ENCODE measurements around the gene TTLL10.
"Not testable (repeated sequence)": the region's sequence is repeated elsewhere in the genome, so short reads cannot be mapped to it uniquely, and the experiment has no call there.

TTLL10 gene

DNA sequence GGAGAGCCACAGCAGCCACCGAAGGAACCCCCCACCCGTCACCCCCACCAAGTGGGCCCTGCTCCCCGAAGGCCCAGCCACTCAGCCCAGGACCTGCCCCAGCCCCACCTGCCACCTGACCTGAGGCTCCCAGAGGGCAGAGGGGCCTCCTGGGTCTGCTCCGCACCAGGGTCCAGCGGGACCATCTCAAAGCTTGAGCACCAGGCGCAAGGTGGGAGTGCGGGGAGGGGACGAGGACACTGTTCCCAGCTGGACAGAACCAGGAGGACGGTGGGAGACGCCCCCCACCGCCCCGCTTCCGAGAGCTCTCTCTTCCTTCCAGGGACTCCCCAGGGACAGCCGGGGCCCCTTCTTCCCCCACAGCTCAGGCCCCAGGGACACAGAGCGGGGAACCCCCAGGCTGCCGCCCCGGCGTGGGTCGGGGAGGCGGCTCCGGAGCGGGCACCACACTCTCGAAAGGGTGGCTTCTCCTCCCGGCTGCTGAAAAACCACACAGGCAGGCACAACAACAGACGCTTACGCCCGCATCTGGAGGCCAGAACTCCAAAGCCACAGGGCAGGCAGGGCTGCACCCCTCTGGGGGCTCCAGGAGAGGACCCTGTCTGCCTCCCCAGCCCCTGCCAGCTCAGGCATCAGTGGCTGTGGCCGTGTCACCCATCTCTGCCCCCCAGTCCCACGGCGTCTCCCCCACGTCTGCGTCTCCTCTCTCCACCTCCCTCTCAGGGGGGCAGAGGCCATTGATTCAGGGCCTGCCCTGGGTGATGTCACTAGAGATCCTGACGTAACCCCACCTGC lies 1.9 kb upstream of the TTLL10 start:
- DNase-seq: no peak

DNA sequence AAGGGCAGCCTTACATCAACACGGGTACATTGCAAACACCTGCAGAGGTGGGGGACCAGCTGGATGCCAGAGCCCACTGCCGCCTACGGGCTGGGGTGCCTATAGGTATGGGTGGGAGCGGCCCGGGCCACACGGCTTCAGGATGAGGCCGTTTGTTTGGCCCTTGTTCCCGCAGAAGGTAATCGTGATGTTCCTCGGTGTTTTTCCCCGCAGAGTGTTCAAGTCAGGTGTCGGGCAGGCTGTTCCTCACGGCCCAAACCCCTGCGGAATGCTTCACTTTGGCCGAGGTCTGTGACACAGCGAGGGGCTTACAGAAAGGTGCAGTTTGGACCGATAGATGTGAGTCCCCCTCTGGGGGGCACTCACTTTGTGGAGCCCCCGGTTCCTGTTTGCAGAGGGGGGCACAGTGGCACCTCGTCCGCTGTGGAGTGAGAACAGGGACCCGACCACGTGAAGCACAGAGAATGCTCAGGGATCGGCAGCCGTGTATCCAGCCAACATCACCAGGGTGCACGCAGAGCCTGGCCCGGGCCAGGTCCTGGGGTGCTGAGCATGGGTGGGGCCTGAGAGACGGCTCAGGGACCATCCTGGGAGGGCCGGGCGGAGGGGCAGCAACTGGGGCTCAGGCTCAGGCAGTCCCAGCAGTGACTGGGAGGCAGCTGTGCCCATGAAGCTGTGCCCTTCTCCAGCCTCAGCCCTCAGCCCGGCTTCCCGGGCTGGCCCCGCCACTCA lies 453 bp upstream of the TTLL10 start:
- DNase-seq: no peak

DNA sequence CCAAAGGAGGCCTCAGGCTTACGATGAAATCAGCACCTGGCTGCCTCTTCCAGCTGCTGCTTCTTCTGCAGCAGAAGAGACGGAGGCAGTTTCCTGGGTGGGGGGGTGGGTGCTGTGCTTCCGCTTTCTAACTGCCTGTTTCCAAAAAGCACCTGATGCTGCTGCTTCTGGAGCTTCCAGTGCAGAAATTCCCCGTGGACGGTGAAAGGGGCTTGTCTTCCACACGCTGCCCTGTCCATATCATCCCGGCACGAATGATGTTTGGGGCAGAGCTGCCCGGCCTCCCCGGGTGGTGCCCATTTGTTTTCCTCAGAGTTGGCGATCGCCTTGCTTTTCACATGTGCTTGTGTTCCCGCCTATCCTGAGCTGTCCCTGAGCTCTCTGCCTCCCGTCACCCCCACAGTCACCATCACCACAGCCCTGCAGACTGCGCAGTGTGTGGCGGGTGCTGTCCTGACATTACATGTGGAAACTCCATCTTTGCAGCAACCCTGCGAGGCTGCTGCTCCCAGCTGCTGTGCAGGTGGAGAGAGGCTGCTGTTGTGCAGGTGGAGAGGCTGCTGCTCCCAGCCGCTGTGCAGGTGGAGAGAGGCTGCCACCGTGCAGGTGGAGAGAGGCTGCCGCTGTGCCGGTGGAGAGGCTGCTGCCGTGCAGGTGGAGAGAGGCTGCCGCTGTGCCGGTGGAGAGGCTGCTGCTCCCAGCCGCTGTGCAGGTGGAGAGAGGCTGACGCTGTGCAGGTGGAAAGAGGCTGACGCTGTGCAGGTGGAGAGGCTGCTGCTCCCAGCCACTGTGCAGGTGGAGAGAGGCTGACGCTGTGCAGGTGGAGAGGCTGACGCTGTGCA lies 1.8 kb downstream of the TTLL10 start:
- DNase-seq: no peak

DNA sequence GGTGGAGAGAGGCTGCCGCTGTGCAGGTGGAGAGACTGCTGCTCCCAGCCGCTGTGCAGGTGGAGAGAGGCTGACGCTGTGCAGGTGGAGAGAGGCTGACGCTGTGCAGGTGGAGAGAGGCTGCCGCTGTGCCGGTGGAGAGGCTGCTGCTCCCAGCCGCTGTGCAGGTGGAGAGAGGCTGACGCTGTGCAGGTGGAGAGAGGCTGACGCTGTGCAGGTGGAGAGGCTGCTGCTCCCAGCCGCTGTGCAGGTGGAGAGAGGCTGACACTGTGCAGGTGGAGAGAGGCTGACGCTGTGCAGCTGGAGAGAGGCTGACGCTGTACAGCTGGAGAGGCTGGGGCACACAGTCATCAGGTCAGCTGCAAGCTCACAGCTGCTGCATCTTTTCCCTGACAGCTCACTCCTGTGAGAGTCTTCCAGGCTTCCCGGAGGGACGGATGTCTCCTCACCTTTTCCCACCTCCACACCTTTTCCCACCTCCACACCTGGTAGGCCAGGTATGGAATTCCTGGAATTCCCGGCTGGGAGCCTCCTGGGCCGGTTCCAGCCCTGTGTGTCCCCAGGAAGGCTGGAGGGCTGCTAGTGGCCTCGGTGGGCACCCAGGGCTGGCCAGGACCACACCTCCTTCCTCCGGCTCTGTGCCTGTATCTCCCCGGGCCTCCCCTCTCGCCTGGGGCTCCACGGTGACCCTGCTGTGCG lies 2.5 kb downstream of the TTLL10 start:
- DNase-seq: not testable (repeated sequence)

- no peak for DNase-seq
These were observed 3.3 kb downstream of the TTLL10 start for GRCh38 chr1:1176931-1177330.

DNA sequence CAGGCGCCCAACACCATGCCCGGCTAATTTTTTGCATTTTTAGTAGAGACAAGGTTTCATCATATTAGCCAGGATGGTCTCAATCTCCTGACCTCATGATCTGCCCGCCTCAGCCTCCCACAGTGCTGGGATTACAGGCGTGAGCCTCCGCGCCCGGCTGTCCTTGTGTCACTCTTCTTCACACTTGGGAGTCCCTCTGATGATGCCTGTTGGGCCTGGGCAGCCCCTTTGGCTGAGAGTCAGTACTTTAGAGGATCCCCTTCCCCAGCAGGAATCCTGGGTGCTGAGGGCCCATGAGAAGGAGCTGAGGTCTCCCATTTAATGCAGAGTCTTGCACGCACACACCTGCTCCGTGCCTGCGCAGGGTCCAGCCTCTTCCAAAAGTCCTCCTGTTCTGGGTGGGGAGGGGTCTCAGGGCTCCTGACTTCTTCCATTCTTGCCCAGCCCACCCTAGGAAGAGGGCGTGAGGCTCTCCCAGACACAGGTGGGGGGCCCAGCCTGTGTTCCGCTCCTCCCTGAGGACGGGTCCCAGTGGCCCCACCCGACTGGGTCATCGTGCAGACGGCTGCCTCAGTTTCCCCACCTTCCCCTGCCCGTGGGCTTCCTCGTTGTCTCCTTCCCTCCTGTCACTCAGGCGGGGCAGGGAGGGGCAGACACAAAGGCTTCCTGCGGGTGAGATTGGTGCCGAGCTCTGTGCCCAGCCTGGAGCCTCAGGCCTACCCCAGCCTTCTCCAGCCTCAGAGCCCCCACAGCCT lies 3.9 kb downstream of the TTLL10 start:
- no peak for DNase-seq

GRCh38 chr1:1178794-1179331 lies 5.2 kb downstream of the TTLL10 start:
- DNase-seq: no peak

DNA sequence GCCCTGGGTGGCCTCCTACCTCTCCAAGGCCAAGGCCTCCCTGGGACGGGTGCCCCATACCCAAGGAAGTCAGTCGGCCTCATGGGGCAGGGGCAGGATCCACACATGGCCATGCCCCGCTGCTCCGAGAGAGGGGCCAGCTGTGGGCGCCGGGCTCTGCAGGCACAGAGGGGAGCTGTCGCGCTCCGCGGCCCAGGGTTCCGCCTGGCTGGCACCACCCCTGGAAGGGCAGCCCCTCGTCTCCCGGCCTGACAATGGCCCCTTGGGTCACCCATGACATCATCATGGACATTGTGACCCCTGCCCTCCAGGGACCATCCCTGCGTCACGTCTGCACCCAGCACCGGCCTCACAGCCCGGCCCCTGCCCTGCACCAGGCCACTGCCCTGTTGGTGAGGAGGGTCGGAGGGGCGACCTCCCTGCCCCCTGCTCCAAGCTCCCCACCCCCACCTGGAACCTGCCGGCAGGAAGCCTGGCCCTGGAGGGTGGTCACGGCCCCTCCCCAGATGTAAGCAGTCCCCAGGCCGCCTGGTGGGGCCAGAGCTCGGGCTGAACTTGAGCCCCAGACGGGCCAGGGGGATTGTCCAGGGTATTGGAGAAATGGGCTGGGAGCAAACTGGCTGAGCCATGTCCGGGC lies 5.8 kb downstream of the TTLL10 start:
- no peak for DNase-seq

- no peak for DNase-seq
These were observed 6.5 kb downstream of the TTLL10 start for GRCh38 chr1:1179983-1180861.

DNA sequence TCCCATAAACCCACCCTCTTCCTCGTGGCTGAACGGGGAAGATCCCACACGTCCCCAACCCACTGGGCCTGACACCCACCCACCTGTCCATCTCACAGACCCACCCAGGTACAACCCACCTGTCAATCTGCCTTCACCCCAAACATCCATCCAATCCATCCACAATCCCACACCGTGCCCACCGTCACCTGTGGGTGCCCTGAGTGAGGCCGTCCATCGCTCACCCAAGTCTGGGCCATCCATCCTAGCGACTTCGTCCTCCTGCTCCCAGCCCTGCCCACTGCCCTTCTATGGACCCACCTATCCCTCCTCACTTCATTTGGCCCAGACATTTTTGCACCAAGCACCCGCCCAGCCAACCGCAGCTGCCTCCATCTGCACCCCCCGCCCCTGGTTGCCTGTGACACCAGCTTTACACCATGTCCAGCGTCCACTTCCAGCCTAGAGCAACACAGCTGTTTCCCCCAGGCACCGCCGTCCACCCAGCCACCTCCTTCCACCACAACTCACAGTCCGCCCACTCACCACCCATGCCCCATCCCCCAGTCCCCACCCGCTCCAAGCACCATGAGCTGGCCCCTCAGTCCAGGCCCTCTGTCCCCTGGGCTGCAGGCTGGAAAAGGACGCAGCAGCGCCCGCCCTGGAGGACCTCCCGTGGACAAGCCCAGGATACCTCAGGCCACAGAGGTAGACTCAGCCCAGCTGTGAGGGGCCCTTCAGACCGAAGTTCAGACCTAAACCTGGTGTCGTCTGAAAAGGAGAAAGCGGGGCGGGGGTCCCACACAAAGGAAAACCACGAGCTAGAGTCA lies 7.7 kb downstream of the TTLL10 start:
- no peak for DNase-seq

DNA sequence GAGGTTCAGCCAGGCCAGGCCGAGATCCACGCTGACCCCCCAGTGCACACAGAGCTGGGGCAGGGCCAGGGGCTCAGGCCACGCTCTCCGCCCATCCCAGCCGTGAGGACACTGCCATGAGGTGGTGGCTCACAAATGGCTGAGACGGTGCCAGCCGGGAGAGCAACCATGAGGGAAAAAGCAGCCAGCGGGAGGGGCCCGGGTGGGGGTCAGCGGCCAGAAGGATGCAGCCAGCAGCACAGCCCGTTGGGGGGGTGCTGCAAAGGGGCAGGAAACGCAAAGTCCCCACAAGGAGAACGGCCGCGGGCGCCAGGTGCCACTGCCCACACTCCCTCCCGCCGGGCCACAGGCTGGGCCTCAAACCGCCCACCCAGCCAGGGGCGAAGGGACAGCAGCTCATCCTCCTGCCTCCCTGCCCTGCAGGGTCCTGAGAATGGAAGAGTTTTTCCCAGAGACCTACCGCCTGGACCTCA lies 8.3 kb downstream of the TTLL10 start:
- DNase-seq: no peak

DNA sequence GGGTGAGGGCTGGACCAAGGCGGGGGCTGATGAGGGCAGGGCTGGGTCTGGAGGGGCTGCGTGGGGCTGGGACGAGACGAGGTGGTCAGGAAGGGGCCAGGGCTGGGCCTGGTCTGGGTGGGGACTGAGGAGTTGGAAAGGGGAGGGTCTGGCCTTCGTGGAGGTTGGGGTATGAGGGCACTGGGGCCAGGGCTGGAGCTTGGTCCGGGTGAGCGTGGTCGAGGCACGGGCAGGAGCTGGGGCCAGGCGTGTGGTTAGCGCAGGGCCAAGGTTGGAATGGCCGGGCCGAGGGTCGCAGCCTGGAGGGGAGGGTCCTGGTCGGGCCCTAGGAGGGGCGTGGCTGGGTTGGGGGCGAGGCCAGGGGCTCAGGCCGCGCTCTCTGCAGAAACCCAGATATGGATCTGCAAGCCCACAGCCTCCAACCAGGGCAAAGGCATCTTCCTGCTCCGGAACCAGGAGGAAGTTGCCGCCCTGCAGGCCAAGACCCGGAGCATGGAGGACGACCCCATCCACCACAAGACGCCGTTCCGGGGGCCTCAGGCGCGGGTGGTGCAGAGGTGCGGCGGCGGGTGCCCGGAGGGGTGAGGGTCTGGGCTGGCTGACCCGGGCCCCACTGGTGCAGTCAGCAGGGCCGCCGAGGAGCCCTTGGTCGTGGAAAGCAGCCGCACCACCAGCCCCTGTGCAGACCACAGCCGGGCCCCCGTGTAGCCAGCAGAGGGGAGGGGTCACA lies 9.0 kb downstream of the TTLL10 start:
- DNase-seq: no peak

DNA sequence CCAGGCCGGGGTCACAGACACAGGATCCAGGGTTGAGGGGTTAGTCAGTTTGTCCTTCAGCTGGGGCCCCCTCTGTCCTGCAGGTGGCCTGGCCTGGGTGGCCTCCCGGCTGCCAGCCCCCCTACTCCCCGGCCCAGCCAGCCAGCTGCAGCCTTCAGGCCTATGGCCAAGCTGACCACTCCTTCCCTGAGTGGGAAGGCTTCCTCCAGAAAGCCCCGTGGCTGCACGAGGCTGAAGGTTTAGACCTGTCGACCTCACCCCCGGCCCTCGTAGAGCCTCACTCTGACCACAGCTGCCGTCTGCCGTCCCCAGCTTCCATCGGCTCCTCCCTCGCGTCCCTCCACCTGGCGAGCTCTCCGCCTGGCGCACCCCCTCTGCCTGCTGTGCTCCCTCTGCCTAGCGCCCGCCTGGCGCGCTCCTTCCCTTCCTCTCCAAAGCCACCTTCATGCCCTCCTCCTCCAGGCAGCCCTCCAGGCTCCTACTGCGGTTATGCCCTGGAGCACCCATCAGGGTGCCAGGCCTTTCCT lies 9.6 kb downstream of the TTLL10 start:
- DNase-seq: no peak

GRCh38 chr1:1183833-1184775 lies 10.4 kb downstream of the TTLL10 start:
- DNase-seq: no peak

DNA sequence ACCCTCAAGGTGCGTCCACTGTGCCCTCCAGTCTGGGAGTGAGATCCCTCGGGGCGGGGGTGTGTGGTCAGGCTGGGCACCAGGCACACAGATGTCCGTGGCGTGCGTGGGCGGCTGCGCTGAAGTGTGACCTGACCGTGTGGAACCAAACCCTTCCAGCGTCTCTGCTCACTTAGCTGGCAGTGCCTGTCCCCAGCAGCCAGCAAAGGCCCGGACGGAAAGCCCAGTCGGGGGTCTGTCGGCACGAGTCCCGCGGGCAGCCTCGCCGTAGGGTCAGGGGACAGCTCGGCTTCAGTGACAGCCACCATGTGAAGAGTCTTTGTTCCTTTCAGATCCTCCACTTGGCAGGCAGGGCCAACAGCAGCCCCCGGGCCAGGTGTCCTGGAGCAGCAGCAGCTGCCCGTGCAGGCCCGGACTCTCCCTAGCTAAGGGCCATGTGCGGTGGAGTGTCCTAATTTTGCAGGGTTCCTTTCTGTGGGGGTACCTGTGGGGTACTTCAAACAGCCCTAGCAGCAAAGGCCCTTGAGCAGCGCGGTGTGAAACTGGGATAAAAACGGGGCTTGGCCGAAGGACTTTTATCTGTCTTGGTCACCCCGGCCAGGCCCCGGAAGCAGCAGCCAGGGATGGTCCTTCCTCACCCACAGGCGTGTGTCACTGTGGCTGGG lies 11.6 kb downstream of the TTLL10 start:
- no peak for DNase-seq

DNA sequence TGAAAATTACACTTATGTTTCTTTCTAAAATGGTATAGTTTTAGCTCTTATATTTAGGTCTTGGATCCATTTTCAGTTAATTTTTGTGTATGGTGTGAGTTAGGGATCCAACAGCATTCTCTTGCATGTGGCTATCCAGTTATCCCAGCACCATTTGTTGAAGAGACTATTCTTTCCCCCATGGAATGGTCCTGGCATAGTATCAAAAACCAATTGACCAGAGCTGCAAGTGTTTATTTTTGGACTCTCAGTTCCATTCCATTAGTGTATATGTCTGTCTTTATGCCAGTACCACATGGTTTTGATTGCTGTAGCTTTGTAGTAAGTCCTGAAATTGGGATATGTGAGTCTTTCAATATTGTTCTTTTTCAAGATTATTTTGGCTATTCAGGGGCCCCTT lies 14.3 kb downstream of the TTLL10 start:
- no peak for DNase-seq
